Stimulated activated naive CD8-positive, alpha-beta T cell treated with anti-CD3 and anti-CD28 coated beads, Interleukin-15, Interleukin-2, amounts not matched to agents 100 ng/mL and 50 ng/mL, for 24 hours (primary cell): Measurements from ENCODE around the gene PRMT3.
"Not testable (repeated sequence)": the region's sequence is repeated elsewhere in the genome, so short reads cannot be mapped to it uniquely, and the experiment has no call there.

Source experiments
- H3K27ac Mint-ChIP-seq: one replicate; pipeline ENCODE4 v1.8.0; 2021; ENCODE audit warnings: mild to moderate bottlenecking, mixed read lengths
- H3K27me3 Mint-ChIP-seq: one replicate; pipeline ENCODE4 v1.8.0; 2021; ENCODE audit warnings: mixed read lengths
- H3K36me3 Mint-ChIP-seq: one replicate; pipeline ENCODE4 v1.8.0; 2021; ENCODE audit warnings: low read depth, mixed read lengths
- H3K4me1 Mint-ChIP-seq: one replicate; pipeline ENCODE4 v1.8.0; 2021; ENCODE audit warnings: low read depth, mixed read lengths
- H3K4me3 Mint-ChIP-seq: one replicate; pipeline ENCODE4 v1.8.0; 2021; ENCODE audit warnings: mild to moderate bottlenecking, mixed read lengths
- H3K9me3 Mint-ChIP-seq: one replicate; pipeline ENCODE4 v1.8.0; 2021; ENCODE audit warnings: mixed read lengths

The PRMT3 gene

DNA sequence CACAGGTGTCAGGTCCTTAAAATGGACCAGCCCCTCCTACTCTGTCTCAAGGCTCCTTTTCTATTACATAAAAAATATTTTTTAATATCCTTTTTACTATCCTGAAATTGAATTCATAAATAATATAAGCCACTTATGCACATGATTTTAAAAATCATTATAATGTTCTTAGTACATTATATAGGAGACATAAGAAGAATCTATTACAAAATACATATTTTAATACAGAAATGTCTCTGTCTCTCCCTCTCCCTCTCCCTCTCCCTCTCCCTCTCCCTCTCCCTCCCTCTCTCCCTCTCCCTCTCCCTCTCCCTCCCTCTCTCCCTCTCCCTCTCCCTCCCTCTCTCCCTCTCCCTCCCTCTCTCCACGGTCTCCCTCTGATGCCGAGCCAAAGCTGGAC lies 159.9 kb downstream of the PRMT3 start:
- Mint-ChIP-seq H3K27ac (no peak overlapping the region), H3K9me3 (no peaks in the 10 kb centered on the region), H3K36me3 (no peaks in the 10 kb centered on the region)

DNA sequence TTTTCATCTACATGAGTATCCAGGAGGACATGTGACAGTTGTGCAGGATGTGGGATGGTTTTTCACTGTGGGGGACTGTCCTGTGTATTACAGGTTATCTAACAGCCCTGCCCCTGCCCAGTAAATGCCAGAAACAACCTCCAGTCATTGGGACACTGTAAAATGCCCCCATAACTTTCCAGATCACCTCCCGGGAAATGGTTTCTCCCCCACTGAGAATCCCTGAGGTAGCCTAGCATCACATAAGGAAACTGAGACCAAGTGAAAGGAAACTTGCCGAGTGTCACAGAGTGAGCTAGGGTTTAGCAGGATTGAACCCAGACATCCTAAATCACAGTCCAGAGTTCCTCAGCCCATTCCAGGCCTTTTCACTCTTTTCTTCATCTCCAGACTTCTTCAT lies 163.6 kb downstream of the PRMT3 start:
- Mint-ChIP-seq H3K4me1 (no peaks in the 10 kb centered on the region), H3K27ac (no peak overlapping the region), H3K36me3 (no peaks in the 10 kb centered on the region), H3K27me3 (peaks cover 10% of the 10 kb centered on the region), H3K9me3 (peaks cover 1% of the 10 kb centered on the region), H3K4me3 (no peak overlapping the region)

More for the DNA sequence above, 159.9 kb downstream of the PRMT3 start:
- H3K4me3 Mint-ChIP-seq = no peak overlapping the region
- H3K27me3 Mint-ChIP-seq = peaks cover 7% of the 10 kb centered on the region
- no peaks in the 10 kb centered on the region for H3K4me1 Mint-ChIP-seq

DNA sequence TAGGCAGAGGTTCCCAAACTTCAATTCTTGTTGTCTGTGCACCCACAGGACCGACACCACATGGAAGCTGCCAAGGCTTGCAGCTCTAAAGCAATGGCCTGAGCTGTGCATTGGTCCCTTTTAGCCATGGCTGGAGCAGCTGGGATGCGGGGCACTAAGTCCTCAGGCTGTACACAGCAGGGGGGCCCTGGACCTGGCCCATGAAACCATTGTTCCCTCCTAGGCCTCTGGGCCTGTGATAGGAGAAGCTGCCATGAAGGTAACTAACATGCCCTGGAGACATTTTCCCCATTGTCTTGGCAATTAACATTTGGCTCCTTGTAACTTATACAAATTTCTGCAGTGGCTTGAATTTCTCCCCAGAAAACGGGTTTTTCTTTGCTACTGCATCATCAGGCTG lies 168.3 kb downstream of the PRMT3 start:
- H3K4me3 Mint-ChIP-seq = no peak overlapping the region
- no peak overlapping the region for H3K27ac Mint-ChIP-seq
- H3K9me3 Mint-ChIP-seq = peaks cover 13% of the 10 kb centered on the region
- no peaks in the 10 kb centered on the region for H3K4me1 Mint-ChIP-seq
- H3K27me3 Mint-ChIP-seq = peaks cover 15% of the 10 kb centered on the region
- H3K36me3 Mint-ChIP-seq = no peaks in the 10 kb centered on the region

DNA sequence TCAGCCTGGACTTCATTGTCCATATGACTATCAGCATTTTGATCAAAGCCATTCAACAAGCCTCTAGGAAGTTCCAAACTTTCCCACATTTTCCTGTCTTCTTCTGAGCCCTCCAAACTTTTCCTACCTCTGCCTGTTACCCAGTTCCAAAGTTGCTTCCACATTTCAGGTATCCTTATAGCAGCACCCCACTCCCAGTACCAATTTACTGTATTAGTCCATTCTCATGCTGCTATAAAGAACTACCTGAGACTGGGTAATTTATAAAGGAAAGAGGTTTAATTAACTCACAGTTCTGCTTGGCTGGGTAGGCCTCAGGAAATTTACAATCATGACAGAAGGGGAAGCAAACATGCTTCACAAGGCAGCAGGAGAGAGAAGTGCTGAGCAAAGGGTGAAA lies 168.9 kb downstream of the PRMT3 start:
- not testable (repeated sequence) for H3K27ac Mint-ChIP-seq, H3K36me3 Mint-ChIP-seq, H3K4me1 Mint-ChIP-seq, H3K4me3 Mint-ChIP-seq
- Mint-ChIP-seq H3K9me3 (peaks cover 13% of the 10 kb centered on the region), H3K27me3 (peaks cover 15% of the 10 kb centered on the region)

DNA sequence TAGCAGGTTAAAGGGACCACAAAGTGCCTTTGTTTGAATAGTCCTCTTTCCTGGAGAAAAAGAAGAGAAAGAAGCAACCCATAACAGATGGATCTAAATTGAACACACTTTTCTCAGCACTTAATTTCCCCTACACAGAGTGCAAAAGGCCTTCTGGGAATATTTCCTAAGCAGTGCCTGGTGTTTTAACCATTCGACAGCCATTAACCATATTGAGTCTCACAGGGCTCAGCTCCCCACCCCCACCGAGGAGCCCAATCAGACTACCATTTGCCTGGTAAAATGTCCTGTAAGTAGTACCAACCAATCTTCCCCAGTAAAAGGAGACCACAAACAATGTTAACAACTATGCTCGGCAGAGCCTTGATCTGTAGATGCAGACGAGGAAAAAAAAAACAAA lies 171.2 kb downstream of the PRMT3 start:
- Mint-ChIP-seq H3K9me3 (peaks cover 13% of the 10 kb centered on the region), H3K4me3 (no peak overlapping the region), H3K27ac (no peak overlapping the region), H3K27me3 (peaks cover 12% of the 10 kb centered on the region), H3K4me1 (no peaks in the 10 kb centered on the region), H3K36me3 (no peaks in the 10 kb centered on the region)
